CD4-positive, alpha-beta T cell treated with Interleukin-6 for 4 hours (primary cell): Measurements from ENCODE around the gene NAV1.

Experiments used
- DNase-seq: peaks from one replicate; pipeline ENCODE4 v3.0.0-alpha.2; 2020; ENCODE audit warnings: mixed read lengths

The NAV1 gene

GRCh38 chr1:201525193-201525778, 13.6 kb upstream of the NAV1 start:
- DNase-seq, result no peak

- no peak for DNase-seq
Measured at GRCh38 chr1:201527879-201528278, 11.0 kb upstream of the NAV1 start.

GRCh38 chr1:201528631-201529252, 10.2 kb upstream of the NAV1 start:
- DNase-seq, result no peak

GRCh38 chr1:201530741-201531531, 8.0 kb upstream of the NAV1 start:
- peak; percentile 22 for DNase-seq

- no peak for DNase-seq
Measured at GRCh38 chr1:201531551-201532425, 7.1 kb upstream of the NAV1 start.

- no peak for DNase-seq
Measured at GRCh38 chr1:201533836-201534235, 5.1 kb upstream of the NAV1 start.

GRCh38 chr1:201535046-201535918, 3.6 kb upstream of the NAV1 start:
- no peak for DNase-seq

GRCh38 chr1:201535919-201536245, 3.0 kb upstream of the NAV1 start:
- DNase-seq, result no peak

GRCh38 chr1:201536558-201536957, 2.4 kb upstream of the NAV1 start:
- no peak for DNase-seq

- DNase-seq, result no peak
Measured at GRCh38 chr1:201537028-201537427, 1.9 kb upstream of the NAV1 start.

GRCh38 chr1:201537467-201537866, 1.5 kb upstream of the NAV1 start:
- no peak for DNase-seq

- DNase-seq, result no peak
Measured at GRCh38 chr1:201537891-201538611, 876 bp upstream of the NAV1 start.

GRCh38 chr1:201539561-201540431, 869 bp downstream of the NAV1 start:
- DNase-seq, result no peak

GRCh38 chr1:201540846-201541735, 2.2 kb downstream of the NAV1 start:
- no peak for DNase-seq

- no peak for DNase-seq
Measured at GRCh38 chr1:201542309-201543035, 3.5 kb downstream of the NAV1 start.

GRCh38 chr1:201543871-201544642, 5.1 kb downstream of the NAV1 start:
- DNase-seq, result no peak

- no peak for DNase-seq
Measured at GRCh38 chr1:201544710-201545109, 5.8 kb downstream of the NAV1 start.
